NCI-H526 treated with DMSO at 0.1 percent for 48 hours (cell line): ENCODE results near the gene BTLA.
A peak's percentile ranks its signal among the peaks of the same experiment; 100 is the strongest.
"Not testable (repeated sequence)": the region's sequence is repeated elsewhere in the genome, so short reads cannot be mapped to it uniquely, and the experiment has no call there.

ENCODE experiments used
- DNase-seq: peaks from one replicate; lab custom pipeline; 2025; lab: John Stamatoyannopoulos, UW

BTLA gene

GRCh38 chr3:112498914-112499711 lies at the start of gene BTLA:
Gene BTLA (minus strand): TSS chr3:112499472. CDS start chr3:112499358, 114 bp downstream.
- DNase-seq: no peak

GRCh38 chr3:112546216-112546759 lies 47.0 kb upstream of the BTLA start:
- no peak for DNase-seq

DNA sequence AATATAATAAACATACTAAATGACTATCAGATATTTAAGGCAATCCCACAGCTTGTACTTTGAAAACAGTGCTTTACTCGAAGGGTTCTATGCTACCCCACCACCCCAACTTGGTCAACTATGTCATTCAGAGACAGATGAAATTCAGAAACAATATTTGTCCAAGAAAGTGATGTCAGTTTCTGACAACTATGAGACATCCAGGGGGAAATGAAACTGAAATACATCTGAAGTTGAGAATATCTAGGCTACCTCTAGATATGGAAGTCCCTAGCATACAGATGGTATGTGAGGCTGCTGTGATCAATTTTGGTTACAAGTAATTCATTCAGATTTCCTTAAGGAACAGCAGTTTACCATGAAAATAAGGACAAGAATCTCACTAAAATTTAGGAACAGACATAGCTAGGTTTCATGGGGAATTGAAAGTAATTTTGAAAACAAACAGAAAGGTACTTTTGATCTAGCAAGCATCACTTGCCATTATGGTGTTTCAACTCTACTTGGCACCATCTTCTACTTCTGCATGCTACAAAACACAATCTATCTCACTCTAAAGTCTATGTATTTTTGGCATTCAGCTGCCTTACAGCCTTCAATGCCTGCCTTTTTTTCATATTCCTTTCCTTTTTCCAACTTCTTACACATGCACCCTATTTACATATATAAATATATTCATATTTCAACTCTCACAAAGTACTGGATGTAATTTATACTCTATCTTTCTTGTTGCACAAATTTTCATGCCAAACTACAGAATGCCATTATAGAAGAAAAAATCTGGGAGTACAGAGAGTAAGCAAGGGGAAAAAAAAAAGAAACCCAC lies 40.8 kb upstream of the BTLA start:
- DNase-seq: no peak

- DNase-seq: no peak
Measured at GRCh38 chr3:112531358-112531781, 32.1 kb upstream of the BTLA start.

GRCh38 chr3:112530573-112530972 lies 31.3 kb upstream of the BTLA start:
- no peak for DNase-seq

DNA sequence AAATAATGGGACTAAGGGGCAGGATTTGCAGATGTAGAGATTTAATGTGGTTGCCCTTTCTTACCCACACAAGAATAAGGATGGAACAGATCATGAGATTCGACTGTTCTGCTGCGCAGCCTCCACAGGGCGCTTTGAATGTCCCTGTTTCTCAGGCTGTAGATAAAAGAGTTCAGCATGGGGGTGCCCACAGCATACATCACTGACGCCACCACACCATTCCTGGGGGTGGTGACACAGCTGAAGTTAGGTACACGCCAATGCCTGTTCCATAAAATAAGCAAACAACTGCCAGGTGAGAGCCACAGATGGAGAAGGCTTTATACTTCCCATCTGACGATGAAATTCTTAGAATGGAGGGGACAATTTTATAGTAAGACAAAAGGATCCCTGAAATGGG lies 24.9 kb upstream of the BTLA start:
- DNase-seq: not testable (repeated sequence)

GRCh38 chr3:112519424-112520001 lies 20.2 kb upstream of the BTLA start:
- peak; percentile 30 for DNase-seq

GRCh38 chr3:112518970-112519369 lies 19.7 kb upstream of the BTLA start:
- not testable (repeated sequence) for DNase-seq

GRCh38 chr3:112514527-112515128 lies 15.4 kb upstream of the BTLA start:
- no peak for DNase-seq

GRCh38 chr3:112512320-112512719 lies 13.0 kb upstream of the BTLA start:
- no peak for DNase-seq

GRCh38 chr3:112508860-112509259 lies 9.6 kb upstream of the BTLA start:
- no peak for DNase-seq

DNA sequence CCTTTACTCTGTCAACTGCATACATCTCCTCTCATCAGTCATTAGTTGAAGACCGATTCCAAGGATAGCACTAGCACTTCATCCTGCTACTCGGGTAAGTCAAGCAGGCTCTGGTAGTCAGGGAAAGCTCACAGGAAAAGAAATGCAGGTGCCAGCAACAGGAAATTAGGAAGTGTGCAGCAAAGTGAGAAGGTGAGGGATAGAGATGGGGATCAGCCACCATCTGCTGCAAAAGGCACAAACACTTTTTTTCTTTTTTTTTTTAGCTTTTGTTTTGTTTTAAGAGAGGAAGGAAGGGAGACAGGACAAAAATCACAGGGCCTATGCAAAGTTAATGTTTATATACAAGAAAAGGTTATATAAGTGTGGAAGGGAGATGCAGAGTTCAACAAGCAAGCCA lies 9.0 kb upstream of the BTLA start:
- DNase-seq: no peak

DNA sequence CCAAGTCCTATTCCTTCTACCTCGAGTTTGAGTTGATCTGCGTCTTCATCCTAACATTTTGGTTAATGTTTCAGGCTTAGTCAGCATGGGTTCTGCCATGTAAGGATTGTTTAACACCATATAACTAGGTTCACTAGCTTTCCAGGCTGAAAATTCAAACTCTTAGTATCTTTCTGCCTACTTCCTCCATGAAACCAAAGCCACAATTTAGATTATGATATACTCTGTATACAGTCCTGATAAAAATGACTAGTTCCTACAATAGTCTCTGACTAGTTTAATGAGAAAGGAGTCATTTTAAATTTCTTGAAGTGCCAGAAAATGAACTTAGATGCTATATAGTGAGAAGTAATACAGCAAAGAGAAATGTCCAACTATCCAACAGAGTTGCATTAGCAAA lies 6.6 kb upstream of the BTLA start:
- no peak for DNase-seq

DNA sequence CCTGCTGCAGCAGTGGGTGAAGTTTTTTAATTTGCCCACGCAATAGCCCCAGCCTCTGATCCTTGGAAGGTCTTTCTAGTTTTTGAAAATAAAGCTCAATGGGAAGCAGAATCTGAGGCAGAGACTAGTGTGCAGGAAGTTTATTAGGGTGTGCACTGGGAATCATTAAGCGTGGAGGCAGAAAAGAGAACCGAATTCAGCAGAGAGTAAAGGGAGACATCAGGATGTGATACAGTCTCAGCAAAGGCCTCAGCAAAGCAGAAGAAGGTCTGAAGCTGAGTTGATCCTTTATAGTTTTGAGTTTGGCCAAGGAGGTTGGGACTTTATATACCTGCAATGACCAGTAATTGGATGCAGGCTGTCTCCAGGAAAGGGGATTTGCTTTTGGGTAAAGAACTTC lies 4.9 kb upstream of the BTLA start:
- no peak for DNase-seq

DNA sequence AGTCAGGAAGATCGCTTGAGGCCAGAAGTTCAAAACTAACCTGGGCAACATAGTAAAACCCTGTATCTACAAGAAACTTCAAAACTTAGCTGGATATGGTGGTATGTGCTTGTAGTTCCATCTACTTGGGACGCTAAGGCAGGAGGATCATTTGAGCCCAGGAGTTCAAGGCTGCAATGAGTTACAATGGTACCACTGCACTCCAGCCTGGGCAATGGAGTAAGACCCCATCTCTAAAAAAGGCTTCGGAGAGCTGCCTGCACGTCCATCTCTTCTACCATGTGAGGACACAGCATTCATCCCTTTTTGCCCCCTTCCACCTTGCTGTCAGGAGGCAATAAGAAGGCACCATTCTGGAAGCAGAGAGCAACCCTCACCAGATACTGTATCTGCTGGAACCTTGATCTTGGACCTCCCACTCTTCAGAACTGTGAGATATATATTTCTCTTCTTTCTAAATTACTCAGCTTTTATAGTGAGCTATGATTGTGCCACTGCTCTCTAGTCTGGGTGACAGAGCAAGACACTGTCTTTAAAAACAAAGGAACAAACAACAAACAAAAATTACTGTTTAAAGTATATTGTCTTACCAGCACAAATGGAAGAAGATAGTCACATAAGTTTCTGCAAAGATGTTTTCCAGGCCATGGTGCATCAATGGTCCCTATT lies 4.2 kb upstream of the BTLA start:
- no peak for DNase-seq

GRCh38 chr3:112500621-112501020 lies 1.3 kb upstream of the BTLA start:
- no peak for DNase-seq

DNA sequence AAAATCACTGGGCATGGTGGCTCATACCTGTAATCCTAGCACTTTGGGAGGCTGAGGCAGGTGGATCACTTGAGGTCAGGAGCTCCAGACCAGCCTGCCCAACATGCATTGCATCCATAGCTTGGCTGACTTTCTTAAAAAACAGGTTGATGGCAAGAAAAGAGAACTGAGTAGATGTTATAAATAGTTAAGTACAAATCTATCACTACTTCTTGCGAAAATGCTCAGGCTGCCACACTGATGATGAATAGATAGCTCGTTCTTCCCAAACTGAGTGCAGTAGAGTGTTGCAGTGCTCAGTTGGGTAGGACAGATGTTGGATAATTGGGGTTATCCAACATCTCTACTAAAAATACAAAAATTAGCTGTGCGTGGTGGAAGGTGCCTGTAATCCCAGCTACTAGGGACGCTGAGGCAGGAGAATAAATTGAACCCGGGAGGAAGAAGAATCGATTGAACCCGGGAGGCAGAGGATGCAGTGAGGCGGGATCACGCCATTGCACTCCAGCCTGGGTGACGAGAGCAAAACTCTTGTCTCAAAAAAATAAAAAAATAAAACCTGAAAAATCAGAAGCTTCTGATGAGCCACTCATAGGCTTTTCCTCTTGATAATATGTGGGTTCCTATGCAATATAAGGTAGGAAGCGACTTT lies 1.2 kb downstream of the BTLA start:
- DNase-seq: no peak

GRCh38 chr3:112496366-112497067 lies 2.8 kb downstream of the BTLA start:
- DNase-seq: no peak

GRCh38 chr3:112494448-112494767 lies 4.9 kb downstream of the BTLA start:
- not testable (repeated sequence) for DNase-seq

DNA sequence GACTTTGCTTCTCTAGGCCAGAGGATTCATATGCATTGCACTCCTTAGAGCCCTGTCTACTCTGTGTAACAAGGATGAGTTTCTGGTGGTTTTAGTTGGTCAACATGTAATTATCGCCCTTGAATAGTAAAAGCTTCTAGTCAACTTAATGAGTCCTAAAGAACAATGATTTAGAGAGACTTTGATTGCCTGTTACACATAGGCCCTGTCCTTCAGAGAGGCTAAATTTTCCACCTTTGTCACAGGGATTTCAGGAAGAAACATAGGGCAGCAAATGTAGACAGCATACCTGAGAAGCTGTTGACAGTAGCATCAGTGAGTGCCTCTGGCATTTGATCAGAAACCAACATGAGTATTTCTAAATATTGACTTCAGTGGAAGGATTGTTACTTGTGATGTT lies 7.1 kb downstream of the BTLA start:
- no peak for DNase-seq

GRCh38 chr3:112491373-112491772 lies 7.9 kb downstream of the BTLA start:
- no peak for DNase-seq
